HepG2 (cell line): ENCODE measurements around the gene SLC11A1. TPM values are rescaled to one million over a fixed set of nuclear protein-coding genes. Genes with fewer than 3 reads are reported as not detected.
A peak's percentile ranks its signal among the peaks of the same experiment; 100 is the strongest.

Experiments
- AFF4 ChIP-seq: sonication (generic); formaldehyde crosslinking; IDR thresholded peaks from 2 replicates; pipeline ENCODE4 v1.4.0; 2020; ENCODE audit warnings: missing genetic modification reagents
- AGO2 ChIP-seq: fragments of 200-400 bp; formaldehyde crosslinking; optimal IDR thresholded peaks from 2 replicates; pipeline ENCODE3; 2017; ENCODE audit warnings: mild to moderate bottlenecking, low read depth, low read length, moderate library complexity
- ARNT ChIP-seq: fragments of 450-650 bp; IDR thresholded peaks from 2 replicates; pipeline ENCODE4 v1.6.1; 2017
- FUBP1 ChIP-seq: sonication (generic); formaldehyde crosslinking; IDR thresholded peaks from 2 replicates; pipeline ENCODE4 v1.5.1; 2020; ENCODE audit warnings: missing genetic modification reagents, mild to moderate bottlenecking, borderline replicate concordance
- NCOA5 ChIP-seq: sonication (generic); formaldehyde crosslinking; IDR thresholded peaks from 2 replicates; pipeline ENCODE4 v1.4.0; 2020; ENCODE audit warnings: missing genetic modification reagents
- NFIB ChIP-seq: sonication (generic); formaldehyde crosslinking; IDR thresholded peaks from 2 replicates; pipeline ENCODE4 v1.9.0; 2021; ENCODE audit warnings: missing genetic modification reagents, mild to moderate bottlenecking, borderline replicate concordance
- RNF2 ChIP-seq: fragments of 450-650 bp; conservative IDR thresholded peaks from 2 replicates; pipeline ENCODE4 v1.6.1; 2016; ENCODE audit warnings: low read depth
- TRAFD1 ChIP-seq: sonication (generic); formaldehyde crosslinking; IDR thresholded peaks from 2 replicates; pipeline ENCODE4 v1.5.1; 2020; ENCODE audit warnings: missing genetic modification reagents, mild to moderate bottlenecking, borderline replicate concordance
- ZBTB21 ChIP-seq: sonication (generic); formaldehyde crosslinking; IDR thresholded peaks from 2 replicates; pipeline ENCODE4 v1.4.0; 2020; ENCODE audit warnings: missing genetic modification reagents
- ZNF382 ChIP-seq: sonication (generic); formaldehyde crosslinking; IDR thresholded peaks from 2 replicates; pipeline ENCODE4 v1.5.0; 2020; ENCODE audit warnings: missing genetic modification reagents, mild to moderate bottlenecking, borderline replicate concordance
- ZNF510 ChIP-seq: sonication (generic); formaldehyde crosslinking; IDR thresholded peaks from 2 replicates; pipeline ENCODE4 v1.4.0; 2020; ENCODE audit warnings: low read depth, mild to moderate bottlenecking, missing genetic modification reagents
- ZNF678 ChIP-seq: sonication (generic); formaldehyde crosslinking; IDR thresholded peaks from 2 replicates; pipeline ENCODE4 v1.4.0; 2020; ENCODE audit warnings: mild to moderate bottlenecking, missing genetic modification reagents
- ZNF879 ChIP-seq: sonication (generic); formaldehyde crosslinking; IDR thresholded peaks from 2 replicates; pipeline ENCODE4 v1.8.1; 2023; ENCODE audit warnings: missing genetic modification reagents
- polyA plus RNA-seq, 8 experiments: library from polyadenylated mRNA; depleted of rRNA in 3 of 8; stranded (reverse) in 7 of 8; unstranded in 1 of 8; fragments of >200 nt; fragmentation: Illumina TruSeq in 4 of 8; extraction: Trizol in 4 of 8; gene quantifications; 2 replicates each; pipeline versions ENCODE4 v1.2.1 to v1.2.3, GENCODE V29; 2011 to 2016; ENCODE audit warnings: low read depth in 4 of 8, missing spikeins in 1 of 8, mixed read lengths in 1 of 8; ENCODE audit not compliant: insufficient read depth in 1 of 8
- total RNA-seq, 5 experiments: library from RNA; depleted of rRNA; stranded (reverse); fragments of >200 nt; fragmentation: Illumina TruSeq; extraction: Trizol; gene quantifications; 2 replicates each; pipeline ENCODE4 v1.2.3, GENCODE V29; 2016; ENCODE audit warnings: low read depth in 1 of 5
- TF ChIP-seq, protein P1 (sequence below): sonication (generic); formaldehyde crosslinking; IDR thresholded peaks from 2 replicates; pipeline ENCODE4 v1.8.1; 2023; ENCODE audit warnings: mild to moderate bottlenecking, missing genetic modification reagents
- TF ChIP-seq, protein P2 (sequence below): fragments of 450-650 bp; IDR thresholded peaks from 2 replicates; pipeline ENCODE4 v1.6.1; 2016
- TF ChIP-seq, protein P3 (sequence below): sonication (generic); formaldehyde crosslinking; IDR thresholded peaks from 2 replicates; pipeline ENCODE4 v1.5.1; 2020; ENCODE audit warnings: missing genetic modification reagents, mild to moderate bottlenecking, borderline replicate concordance

SLC11A1 gene
- total and polyA plus RNA-seq, 2 of the 13 experiments (the other 11 are each of a cell fraction or from before 2014, with no cell fraction given) = 0.33 to 2.3 TPM

GRCh38 chr2:218400930-218401881, 19.1 kb downstream of the SLC11A1 start (continued):
- TF ChIP-seq TRAFD1 (CRISPR knock-in tag) = peak; percentile 96
- no peak for TF ChIP-seq RNF2
- peak; percentile 76 for TF ChIP-seq AGO2
- no peak for TF ChIP-seq ZNF382 (CRISPR knock-in tag)
- TF ChIP-seq ZBTB21 (CRISPR knock-in tag) = no peak
- TF ChIP-seq NFIB (CRISPR knock-in tag) = no peak
- TF ChIP-seq FUBP1 = no peak; the same call in 1 of the 2 replicates
- peak; percentile 84; the same call in 1 of the 2 replicates for TF ChIP-seq ZNF510 (CRISPR knock-in tag)
- TF ChIP-seq AFF4 (CRISPR knock-in tag) = 0 out of 2 replicates have a peak, but pooled peaks have one; percentile 15
- TF ChIP-seq ZNF678 (CRISPR knock-in tag) = peak; percentile 79
- TF ChIP-seq, protein P1, sequence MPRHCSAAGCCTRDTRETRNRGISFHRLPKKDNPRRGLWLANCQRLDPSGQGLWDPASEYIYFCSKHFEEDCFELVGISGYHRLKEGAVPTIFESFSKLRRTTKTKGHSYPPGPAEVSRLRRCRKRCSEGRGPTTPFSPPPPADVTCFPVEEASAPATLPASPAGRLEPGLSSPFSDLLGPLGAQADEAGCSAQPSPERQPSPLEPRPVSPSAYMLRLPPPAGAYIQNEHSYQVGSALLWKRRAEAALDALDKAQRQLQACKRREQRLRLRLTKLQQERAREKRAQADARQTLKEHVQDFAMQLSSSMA (CRISPR knock-in tag) = peak; percentile 95
- TF ChIP-seq, protein P2, sequence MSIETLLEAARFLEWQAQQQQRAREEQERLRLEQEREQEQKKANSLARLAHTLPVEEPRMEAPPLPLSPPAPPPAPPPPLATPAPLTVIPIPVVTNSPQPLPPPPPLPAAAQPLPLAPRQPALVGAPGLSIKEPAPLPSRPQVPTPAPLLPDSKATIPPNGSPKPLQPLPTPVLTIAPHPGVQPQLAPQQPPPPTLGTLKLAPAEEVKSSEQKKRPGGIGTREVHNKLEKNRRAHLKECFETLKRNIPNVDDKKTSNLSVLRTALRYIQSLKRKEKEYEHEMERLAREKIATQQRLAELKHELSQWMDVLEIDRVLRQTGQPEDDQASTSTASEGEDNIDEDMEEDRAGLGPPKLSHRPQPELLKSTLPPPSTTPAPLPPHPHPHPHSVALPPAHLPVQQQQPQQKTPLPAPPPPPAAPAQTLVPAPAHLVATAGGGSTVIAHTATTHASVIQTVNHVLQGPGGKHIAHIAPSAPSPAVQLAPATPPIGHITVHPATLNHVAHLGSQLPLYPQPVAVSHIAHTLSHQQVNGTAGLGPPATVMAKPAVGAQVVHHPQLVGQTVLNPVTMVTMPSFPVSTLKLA = no peak
- TF ChIP-seq, protein P3, sequence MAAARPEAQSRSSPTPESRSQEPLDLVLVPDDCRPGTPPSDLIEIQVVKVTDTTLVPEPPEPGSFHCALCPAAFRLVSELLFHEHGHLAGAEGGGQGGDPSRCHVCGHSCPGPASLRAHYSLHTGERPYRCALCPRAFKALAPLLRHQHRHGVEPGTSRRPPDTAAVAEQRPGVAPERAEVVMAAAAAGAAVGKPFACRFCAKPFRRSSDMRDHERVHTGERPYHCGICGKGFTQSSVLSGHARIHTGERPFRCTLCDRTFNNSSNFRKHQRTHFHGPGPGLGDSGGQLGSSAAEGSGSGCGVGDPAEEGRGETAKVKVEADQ (CRISPR knock-in tag) = no peak
- no peak for TF ChIP-seq ARNT
- TF ChIP-seq NCOA5 (CRISPR knock-in tag) = no peak
- TF ChIP-seq ZNF879 (CRISPR knock-in tag) = no peak
